Endothelial cell of umbilical vein (primary cell): Measurements from ENCODE around the gene GATA3. TPM values are rescaled to one million over a fixed set of nuclear protein-coding genes. Genes with fewer than 3 reads are reported as not detected.

Experiments used
- BruUV-seq: library from RNA; stranded (reverse); fragments of 400-500 nt; replicated peaks from 2 replicates; lab custom pipeline; 2021; lab: Mats Ljungman, UMichigan
- CTCF ChIA-PET: fragments of 300-600, 350-600 bp; sonication (Branson Sonifier 250); formaldehyde crosslinking; loops from one replicate; lab custom pipeline; 2021; ENCODE audit warnings: antibody characterized with exemption, inconsistent platforms; lab: Charles Lee
- POLR2A ChIA-PET: fragments of 300-600, 350-600 bp; sonication (Branson Sonifier 250); formaldehyde crosslinking; loops from one replicate; lab custom pipeline; 2021; ENCODE audit warnings: antibody characterized with exemption, inconsistent platforms; lab: Charles Lee
- DNase-seq: peaks from one replicate; pipeline ENCODE4 v3.0.0-alpha.2; 2011; ENCODE audit warnings: low read depth, low spot score
- FAIRE-seq: peaks from 2 replicates; lab custom pipeline; 2011; peaks lifted over from hg19 to GRCh38; lab: Jason Lieb, UNC
- H2AFZ ChIP-seq: 2 replicates; pipeline ENCODE4 v1.6.0; 2012; ENCODE audit warnings: low read depth, low read length, control low read depth, inconsistent platforms
- H3K27ac ChIP-seq: 2 replicates; pipeline ENCODE4 v1.5.1; 2011; ENCODE audit warnings: low read depth, mild to moderate bottlenecking, control low read depth, low read length, moderate library complexity; ENCODE audit not compliant: insufficient read depth
- H3K27me3 ChIP-seq, 2 experiments: 2 replicates each; pipeline versions ENCODE4 v1.6.0 to v1.6.1; 2011; ENCODE audit warnings: low read length in 2 of 2, mixed read lengths in 1 of 2; ENCODE audit not compliant: control insufficient read depth in 2 of 2, insufficient read depth in 2 of 2
- H3K36me3 ChIP-seq, 2 experiments: 2 replicates in 1 of 2; 3 replicates in 1 of 2; pipeline ENCODE4 v1.5.1; 2011; ENCODE audit warnings: low read length in 2 of 2, mild to moderate bottlenecking in 1 of 2, moderate library complexity in 1 of 2; ENCODE audit not compliant: control insufficient read depth in 2 of 2, insufficient read depth in 2 of 2; ENCODE audit errors: extremely low read depth in 1 of 2
- H3K4me1 ChIP-seq: 3 replicates; pipeline ENCODE4 v1.5.1; 2011; ENCODE audit warnings: mild to moderate bottlenecking, low read length; ENCODE audit not compliant: control insufficient read depth, insufficient read depth; ENCODE audit errors: extremely low read depth
- H3K4me2 ChIP-seq: 2 replicates; pipeline ENCODE4 v1.6.1; 2011; ENCODE audit warnings: low read length, control low read depth, mixed read lengths; ENCODE audit not compliant: insufficient read depth
- H3K4me3 ChIP-seq, 3 experiments: fragments of 200-600 bp in 1 of 3; sonication (generic), shearing (Covaris generic) in 1 of 3; replicated peaks in 1 of 3; 2 replicates each; pipeline ENCODE4 v1.5.1; 2011 to 2016; ENCODE audit warnings: control low read depth in 3 of 3, low read length in 3 of 3, mild to moderate bottlenecking in 2 of 3, inconsistent platforms in 1 of 3, low read depth in 1 of 3, moderate library complexity in 1 of 3; ENCODE audit not compliant: insufficient read depth in 1 of 3
- H3K79me2 ChIP-seq: 2 replicates; pipeline ENCODE4 v1.6.0; 2012; ENCODE audit warnings: low read length, inconsistent platforms; ENCODE audit not compliant: control insufficient read depth, insufficient read depth
- H3K9ac ChIP-seq: replicated peaks from 2 replicates; pipeline ENCODE3; 2011; ENCODE audit warnings: low read length, control low read depth; ENCODE audit not compliant: insufficient read depth; ENCODE audit errors: extremely low read depth
- H3K9me1 ChIP-seq: replicated peaks from 3 replicates; pipeline ENCODE4 v1.6.0; 2011; ENCODE audit warnings: mild to moderate bottlenecking, low read length; ENCODE audit not compliant: control insufficient read depth, insufficient read depth; ENCODE audit errors: extremely low read depth
- H3K9me3 ChIP-seq: replicated peaks from 2 replicates; pipeline ENCODE4 v1.5.1; 2012; ENCODE audit warnings: low read length, inconsistent platforms; ENCODE audit not compliant: control insufficient read depth, insufficient read depth
- H4K20me1 ChIP-seq: replicated peaks from 2 replicates; pipeline ENCODE3; 2011; ENCODE audit warnings: mild to moderate bottlenecking, low read length; ENCODE audit not compliant: control insufficient read depth, insufficient read depth; ENCODE audit errors: extremely low read depth
- EZH2 ChIP-seq: IDR thresholded peaks from 2 replicates; pipeline ENCODE4 v1.6.1; 2012; ENCODE audit warnings: borderline replicate concordance, low read depth, mild to moderate bottlenecking, moderate library complexity, low read length, inconsistent platforms; ENCODE audit not compliant: severe bottlenecking
- FOS ChIP-seq: IDR thresholded peaks from 2 replicates; pipeline ENCODE4 v1.6.1; 2011; ENCODE audit warnings: mild to moderate bottlenecking, low read length, moderate library complexity, borderline replicate concordance; ENCODE audit not compliant: insufficient read depth
- GATA2 ChIP-seq: IDR thresholded peaks from 2 replicates; pipeline ENCODE4 v1.7.0; 2011; ENCODE audit warnings: low read depth, mild to moderate bottlenecking, moderate library complexity, mixed read lengths, low read length; ENCODE audit not compliant: insufficient read length, insufficient read depth
- JUN ChIP-seq: IDR thresholded peaks from 2 replicates; pipeline ENCODE4 v1.6.1; 2011; ENCODE audit warnings: borderline replicate concordance, low read depth; ENCODE audit not compliant: insufficient read length, insufficient read depth
- MYC ChIP-seq: IDR thresholded peaks from one replicate; pipeline ENCODE4 v1.6.1; 2011; ENCODE audit warnings: mild to moderate bottlenecking, low read depth, low read length
- POLR2A ChIP-seq: IDR thresholded peaks from 2 replicates; pipeline ENCODE4 v1.6.1; 2012; ENCODE audit warnings: low read depth, mild to moderate bottlenecking, control low read depth, low read length
- POLR2AphosphoS5 ChIP-seq: IDR thresholded peaks from 2 replicates; pipeline ENCODE4 v1.6.1; 2012; ENCODE audit warnings: low read depth, mild to moderate bottlenecking, control low read depth, low read length, moderate library complexity; ENCODE audit not compliant: insufficient read depth
- dilution Hi-C: fragments of 300-500 bp; cut with MboI; formaldehyde crosslinking; loops from one replicate; pipeline ENCODE4 v1.15.0; 2019; ENCODE audit warnings: low sequenced_read_pairs; ENCODE audit not compliant: extremely low pct_ligation_motif_present
- intact Hi-C: fragments of 100-400 bp; cut with micrococcal nuclease; formaldehyde crosslinking; loops from one replicate; pipeline ENCODE4 v1.10.0; 2022
- polyA plus RNA-seq, 4 experiments: library from polyadenylated mRNA; depleted of rRNA in 3 of 4; stranded (reverse) in 3 of 4; unstranded in 1 of 4; fragments of >200 nt; gene quantifications; 2 replicates each; pipeline versions ENCODE4 v1.2.1 to v1.2.3, GENCODE V29; 2011 to 2012; ENCODE audit warnings: missing spikeins in 1 of 4
- total RNA-seq: library from RNA; stranded (reverse); gene quantifications from 2 replicates; pipeline ENCODE4 v1.2.3, GENCODE V29; 2021
- TF ChIP-seq, protein P1 (sequence below): IDR thresholded peaks from 2 replicates; pipeline ENCODE4 v1.6.1; 2011; ENCODE audit not compliant: insufficient read depth, insufficient read length
- TF ChIP-seq, protein P2 (sequence below), 2 donors: IDR thresholded peaks; 1 replicate in 1 of 2; 2 replicates in 1 of 2; pipeline ENCODE4 v1.5.1; 2011; ENCODE audit warnings: low read length in 2 of 2, mild to moderate bottlenecking in 2 of 2, moderate library complexity in 2 of 2, control low read depth in 1 of 2, inconsistent platforms in 1 of 2, low read depth in 1 of 2; ENCODE audit not compliant: insufficient read depth in 1 of 2; ENCODE audit errors: extremely low read depth in 1 of 2

Gene GATA3
- total and polyA plus RNA-seq, 2 donors (not counting 3 experiments of a cell fraction or from before 2014, with no cell fraction given), result 9.3 to 33.0 TPM

DNA sequence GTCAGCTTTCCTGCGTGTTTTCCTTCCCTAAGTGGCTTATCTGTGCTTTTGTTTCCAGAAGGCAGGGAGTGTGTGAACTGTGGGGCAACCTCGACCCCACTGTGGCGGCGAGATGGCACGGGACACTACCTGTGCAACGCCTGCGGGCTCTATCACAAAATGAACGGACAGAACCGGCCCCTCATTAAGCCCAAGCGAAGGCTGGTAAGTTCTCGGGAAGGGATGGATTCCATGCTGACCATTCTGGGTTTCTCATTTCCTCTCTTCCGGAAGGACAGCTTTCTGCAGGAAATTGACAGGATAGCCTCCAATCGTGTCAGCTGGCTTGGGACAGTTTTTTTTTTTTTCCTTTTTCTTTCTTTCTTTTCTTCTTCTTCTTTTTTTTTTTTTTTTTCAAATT lies 9.4 kb downstream of the GATA3 start:
- Histone ChIP-seq H3K36me3 (peaks cover 11 to 28% of the 10 kb centered on the region in 2 experiments), H2AFZ (peak overlapping the region; percentile 40), H3K9me3 (no peaks in the 10 kb centered on the region), H3K27ac (peak overlapping the region; percentile 83), H3K4me2 (peak overlapping the region; percentile 89), H3K4me3 (peak overlapping the region in 1 of 3 experiments; percentile 42), H3K27me3 (no peaks in the 10 kb centered on the region), H3K9ac (peak overlapping the region; percentile 56), H3K79me2 (peaks cover 73% of the 10 kb centered on the region), H4K20me1 (no peaks in the 10 kb centered on the region), H3K4me1 (peaks cover 76% of the 10 kb centered on the region), H3K9me1 (no peaks in the 10 kb centered on the region)
- ChIA-PET POLR2A (interaction anchor here (0.6 kb wide), 1 partner anchor 109 kb away, joined by 4 read pairs; no protein-coding TSS in a partner anchor), CTCF (interaction anchor here (1.2 kb wide), 1 partner anchor 93 kb away, joined by 3 read pairs; no protein-coding TSS in a partner anchor)
- FAIRE-seq, result peak; percentile 88
- intact Hi-C loops (no loop called here), dilution Hi-C loops (no loop called here)
- DNase-seq, result peak; percentile 63
- no TSS peak for BruUV-seq
- TF ChIP-seq EZH2 (no peak), POLR2A (no peak), JUN (no peak), POLR2AphosphoS5 (no peak), GATA2 (peak; percentile 52), FOS (peak; percentile 17), MYC (no peak)
- TF ChIP-seq, protein P1, sequence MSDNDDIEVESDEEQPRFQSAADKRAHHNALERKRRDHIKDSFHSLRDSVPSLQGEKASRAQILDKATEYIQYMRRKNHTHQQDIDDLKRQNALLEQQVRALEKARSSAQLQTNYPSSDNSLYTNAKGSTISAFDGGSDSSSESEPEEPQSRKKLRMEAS, result no peak
- TF ChIP-seq, protein P2, sequence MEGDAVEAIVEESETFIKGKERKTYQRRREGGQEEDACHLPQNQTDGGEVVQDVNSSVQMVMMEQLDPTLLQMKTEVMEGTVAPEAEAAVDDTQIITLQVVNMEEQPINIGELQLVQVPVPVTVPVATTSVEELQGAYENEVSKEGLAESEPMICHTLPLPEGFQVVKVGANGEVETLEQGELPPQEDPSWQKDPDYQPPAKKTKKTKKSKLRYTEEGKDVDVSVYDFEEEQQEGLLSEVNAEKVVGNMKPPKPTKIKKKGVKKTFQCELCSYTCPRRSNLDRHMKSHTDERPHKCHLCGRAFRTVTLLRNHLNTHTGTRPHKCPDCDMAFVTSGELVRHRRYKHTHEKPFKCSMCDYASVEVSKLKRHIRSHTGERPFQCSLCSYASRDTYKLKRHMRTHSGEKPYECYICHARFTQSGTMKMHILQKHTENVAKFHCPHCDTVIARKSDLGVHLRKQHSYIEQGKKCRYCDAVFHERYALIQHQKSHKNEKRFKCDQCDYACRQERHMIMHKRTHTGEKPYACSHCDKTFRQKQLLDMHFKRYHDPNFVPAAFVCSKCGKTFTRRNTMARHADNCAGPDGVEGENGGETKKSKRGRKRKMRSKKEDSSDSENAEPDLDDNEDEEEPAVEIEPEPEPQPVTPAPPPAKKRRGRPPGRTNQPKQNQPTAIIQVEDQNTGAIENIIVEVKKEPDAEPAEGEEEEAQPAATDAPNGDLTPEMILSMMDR (IDR thresholded peaks at IDR 0.05; ENCODE audit: extremely low read depth in 1 of 2, insufficient read depth in 1 of 2, low read depth in 1 of 2, low read length in 2 of 2), result no peak
